ENCODE results near the gene TKT. TPM values are rescaled to one million over a fixed set of nuclear protein-coding genes. Genes with fewer than 3 reads are reported as not detected.

Gene TKT
- total RNA-seq, 1 experiment from 2014 or later: 186 TPM

GRCh38 chr3:53175613-53176540 is 79.9 kb downstream of the TKT start:
- no TSS peak for BruUV-seq (replicated peaks)

More at GRCh38 chr3:53175613-53176540, 79.9 kb downstream of the TKT start:
- ChIA-PET POLR2A (ENCODE audit: low non-redundant PET) (no interaction called here), CTCF (no interaction called here)
- no peak overlapping the region for H3K27ac ChIP-seq (ENCODE audit: low read depth, low read length, poor library complexity, severe bottlenecking)
- intact Hi-C loops (cut with micrococcal nuclease; ENCODE audit: unreplicated experiment): no loop called here
- H3K27me3 ChIP-seq (replicated peaks; ENCODE audit: insufficient read depth, low read depth, low read length, poor library complexity): no peaks in the 10 kb centered on the region
- no peaks in the 10 kb centered on the region for H3K36me3 ChIP-seq (ENCODE audit: insufficient read depth, low read length, poor library complexity, severe bottlenecking)
- no peaks in the 10 kb centered on the region for H3K9me3 ChIP-seq (ENCODE audit: low read depth, low read length, poor library complexity, severe bottlenecking)
- DNase-seq (ENCODE audit: low spot score): no peak
- no peak overlapping the region for H3K4me3 ChIP-seq (ENCODE audit: low read depth, low read length, poor library complexity, severe bottlenecking)
- H3K4me1 ChIP-seq (ENCODE audit: insufficient read depth, low read length, poor library complexity, severe bottlenecking): no peaks in the 10 kb centered on the region
- TF ChIP-seq CTCF (conservative IDR thresholded peaks at IDR 0.05; ENCODE audit: low read depth, low read length) (no peak), EZH2 (IDR thresholded peaks at IDR 0.05; ENCODE audit: borderline replicate concordance, low read depth, low read length, poor library complexity, severe bottlenecking) (no peak)

Other genes starting within 250 kb of the TKT start
- 1.4 and 2.1 TPM in 2 replicates for gene SFMBT1, start 209.9 kb downstream of the TKT start, total RNA-seq (2021)
- gene RFT1, start 125.6 kb downstream of the TKT start, total RNA-seq (2021): 15.8 and 16.7 TPM in 2 replicates
- gene PRKCD, start 94.8 kb downstream of the TKT start, total RNA-seq (2021): 1.4 and 3.0 TPM in 2 replicates
- gene DCP1A, start 91.5 kb upstream of the TKT start, total RNA-seq (2021): 13.1 and 16.2 TPM in 2 replicates
- 0.85 TPM in 1 of 2 replicates, not detected in the other for gene CACNA1D, start 238.6 kb upstream of the TKT start, total RNA-seq (2021)

All from A673 (cell line).